ENCODE results near the gene ABCC4. TPM values are rescaled to one million over a fixed set of nuclear protein-coding genes. Genes with fewer than 3 reads are reported as not detected.

Gene ABCC4
- total RNA-seq, 2 experiments from 2014 or later: 9.6 to 11.8 TPM

GRCh38 chr13:95226932-95227695, 74.1 kb downstream of the ABCC4 start:
- no peak for ATAC-seq
- Mint-ChIP-seq H3K27me3 (no peaks in the 10 kb centered on the region), H3K4me1 (ENCODE audit: low read depth) (peaks cover 7% of the 10 kb centered on the region), H3K36me3 (ENCODE audit: low read depth) (peaks cover 3% of the 10 kb centered on the region), H3K4me3 (no peak overlapping the region), H3K9me3 (no peaks in the 10 kb centered on the region), H3K27ac (no peak overlapping the region)
- DNase-seq: no peak
- intact Hi-C loops (cut with micrococcal nuclease): no loop called here
- CTCF ChIA-PET: interaction anchor here (0.5 to 2.3 kb wide), 3 partner anchors 30 to 155 kb away, joined by 3 to 5 read pairs (median 5); no protein-coding TSS in a partner anchor
- POLR2A ChIA-PET: interaction anchor here (1.1 kb wide), 1 partner anchor 8 kb away, joined by 3 read pairs; no protein-coding TSS in a partner anchor
- TF ChIP-seq CTCF (IDR thresholded peaks at IDR 0.05): no peak

GRCh38 chr13:95226476-95226875, 74.8 kb downstream of the ABCC4 start:
- CTCF ChIA-PET: interaction anchor here (1.7 to 2.3 kb wide), 2 partner anchors 35 to 156 kb away, joined by 5 read pairs; no protein-coding TSS in a partner anchor
- H3K9me3 Mint-ChIP-seq: no peaks in the 10 kb centered on the region
- no peak overlapping the region for H3K4me3 Mint-ChIP-seq
- no peaks in the 10 kb centered on the region for H3K27me3 Mint-ChIP-seq
- no peak for ATAC-seq
- peaks cover 7% of the 10 kb centered on the region for H3K4me1 Mint-ChIP-seq (ENCODE audit: low read depth)
- POLR2A ChIA-PET: interaction anchor here (1.1 kb wide), 1 partner anchor 9 kb away, joined by 3 read pairs; no protein-coding TSS in a partner anchor
- TF ChIP-seq CTCF (IDR thresholded peaks at IDR 0.05): no peak
- DNase-seq: no peak
- H3K27ac Mint-ChIP-seq: peak overlapping the region; percentile 8
- peaks cover under 1% of the 10 kb centered on the region for H3K36me3 Mint-ChIP-seq (ENCODE audit: low read depth)
- intact Hi-C loops (cut with micrococcal nuclease): no loop called here

GRCh38 chr13:95226050-95226449, 75.2 kb downstream of the ABCC4 start:
- Mint-ChIP-seq H3K4me3 (no peak overlapping the region), H3K4me1 (ENCODE audit: low read depth) (peaks cover 7% of the 10 kb centered on the region), H3K9me3 (no peaks in the 10 kb centered on the region), H3K27ac (no peak overlapping the region), H3K27me3 (no peaks in the 10 kb centered on the region), H3K36me3 (ENCODE audit: low read depth) (no peaks in the 10 kb centered on the region)
- TF ChIP-seq CTCF (IDR thresholded peaks at IDR 0.05): no peak
- ChIA-PET CTCF (interaction anchor here (1.7 to 2.3 kb wide), 2 partner anchors 34 to 156 kb away, joined by 5 read pairs; no protein-coding TSS in a partner anchor), POLR2A (interaction anchor here (1.1 kb wide), 1 partner anchor 9 kb away, joined by 3 read pairs; no protein-coding TSS in a partner anchor)
- ATAC-seq: no peak
- intact Hi-C loops (cut with micrococcal nuclease): no loop called here
- DNase-seq: no peak

GRCh38 chr13:95224064-95224463, 77.2 kb downstream of the ABCC4 start:
- Mint-ChIP-seq H3K36me3 (ENCODE audit: low read depth) (peaks cover 4% of the 10 kb centered on the region), H3K4me3 (no peak overlapping the region), H3K27me3 (no peaks in the 10 kb centered on the region), H3K9me3 (no peaks in the 10 kb centered on the region), H3K4me1 (ENCODE audit: low read depth) (peaks cover 7% of the 10 kb centered on the region), H3K27ac (no peak overlapping the region)
- ChIA-PET POLR2A (no interaction called here), CTCF (interaction anchor here (0.6 to 1.1 kb wide), 2 partner anchors 32 to 34 kb away, joined by 3 to 4 read pairs; no protein-coding TSS in a partner anchor)
- ATAC-seq: no peak
- DNase-seq: no peak
- intact Hi-C loops (cut with micrococcal nuclease): no loop called here
- TF ChIP-seq CTCF (IDR thresholded peaks at IDR 0.05): no peak

DNA sequence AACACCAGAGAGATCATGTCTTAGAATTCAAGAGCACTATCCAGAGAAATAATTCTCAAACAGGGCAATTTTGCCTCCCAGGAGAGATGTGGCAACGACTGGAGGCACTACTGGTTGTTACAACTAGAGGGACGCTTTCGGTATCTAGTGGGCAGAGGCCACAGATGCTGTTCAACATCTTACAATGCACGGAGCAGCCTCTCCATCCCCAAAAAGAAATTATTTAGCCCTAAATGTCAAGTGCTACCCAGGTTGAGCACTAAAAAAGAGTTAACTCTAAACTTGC, 78.6 kb downstream of the ABCC4 start:
- ATAC-seq (no peak), DNase-seq (no peak)
- peaks cover 7% of the 10 kb centered on the region for H3K4me1 Mint-ChIP-seq (ENCODE audit: low read depth)
- intact Hi-C loops (cut with micrococcal nuclease): no loop called here
- H3K36me3 Mint-ChIP-seq (ENCODE audit: low read depth): peaks cover 5% of the 10 kb centered on the region
- ChIA-PET POLR2A (no interaction called here), CTCF (interaction anchor here (1.0 to 1.4 kb wide), 2 partner anchors 34 to 158 kb away, joined by 3 to 6 read pairs; no protein-coding TSS in a partner anchor)
- no peaks in the 10 kb centered on the region for H3K27me3 Mint-ChIP-seq
- no peaks in the 10 kb centered on the region for H3K9me3 Mint-ChIP-seq
- H3K27ac Mint-ChIP-seq: no peak overlapping the region
- TF ChIP-seq CTCF (IDR thresholded peaks at IDR 0.05): no peak
- H3K4me3 Mint-ChIP-seq: no peak overlapping the region

Data from activated CD8-positive, alpha-beta T cell treated with anti-CD3 and anti-CD28 coated beads for 36 hours (primary cell).